GM21825 (cell line): Measurements from ENCODE around the gene NCKAP1.
"Not testable (repeated sequence)": the region's sequence is repeated elsewhere in the genome, so short reads cannot be mapped to it uniquely, and the experiment has no call there.

Experiments used
- ATAC-seq: cut with Tn5 transposase; IDR thresholded peaks from one replicate; pipeline ENCODE4 v1.9.1; 2021; ENCODE audit warnings: mild to moderate bottlenecking, moderate library complexity; ENCODE audit not compliant: unreplicated experiment

NCKAP1 gene

GRCh38 chr2:182887753-182888415 lies 150.4 kb downstream of the NCKAP1 start:
- no peak for ATAC-seq

DNA sequence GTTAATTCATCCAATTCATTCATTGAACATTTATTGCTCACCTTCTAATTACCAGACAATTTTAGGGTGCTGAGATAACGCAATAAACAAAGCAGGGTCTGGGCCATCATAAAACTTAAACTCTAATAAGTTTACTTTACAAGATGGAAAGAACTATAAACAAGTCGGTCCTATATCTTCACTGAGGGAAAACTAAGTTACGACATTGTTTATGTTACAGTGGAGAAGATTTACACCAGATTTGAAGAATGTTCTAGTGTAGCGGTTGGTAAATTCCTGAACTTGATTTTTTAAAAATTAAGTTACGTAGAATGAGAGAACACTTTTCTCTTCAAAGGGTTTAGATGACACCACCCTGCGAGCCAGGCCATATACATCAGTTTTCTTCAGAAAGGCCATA lies 151.2 kb downstream of the NCKAP1 start:
- no peak for ATAC-seq

GRCh38 chr2:182885771-182886170 lies 152.5 kb downstream of the NCKAP1 start:
- ATAC-seq: no peak

- ATAC-seq: no peak
These were observed 154.8 kb downstream of the NCKAP1 start for GRCh38 chr2:182883451-182883850.

GRCh38 chr2:182880100-182880499 lies 158.2 kb downstream of the NCKAP1 start:
- ATAC-seq: not testable (repeated sequence)

- not testable (repeated sequence) for ATAC-seq
These were observed 161.6 kb downstream of the NCKAP1 start for GRCh38 chr2:182876653-182877052.

DNA sequence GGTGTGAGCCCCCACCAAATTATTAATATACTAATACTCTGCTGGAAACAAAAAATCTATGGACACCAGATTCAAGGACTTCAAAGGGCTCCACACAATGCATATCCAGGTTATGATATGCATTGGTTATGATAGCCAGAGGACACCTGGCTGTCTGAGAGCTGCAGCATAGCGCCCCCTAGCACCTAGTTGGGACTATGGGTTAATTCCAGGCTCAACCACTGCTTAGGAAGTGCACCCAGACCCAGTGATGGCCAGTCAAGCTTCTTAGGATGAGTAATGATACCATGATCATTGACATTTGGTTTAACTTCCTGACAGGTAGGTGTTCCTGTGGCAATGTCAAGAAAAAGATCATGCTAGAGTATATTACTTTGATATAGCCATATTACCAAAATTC lies 168.0 kb downstream of the NCKAP1 start:
- no peak for ATAC-seq

GRCh38 chr2:182868054-182868796 lies 170.0 kb downstream of the NCKAP1 start:
- ATAC-seq: no peak

GRCh38 chr2:182867426-182868053 lies 170.7 kb downstream of the NCKAP1 start:
- no peak for ATAC-seq

DNA sequence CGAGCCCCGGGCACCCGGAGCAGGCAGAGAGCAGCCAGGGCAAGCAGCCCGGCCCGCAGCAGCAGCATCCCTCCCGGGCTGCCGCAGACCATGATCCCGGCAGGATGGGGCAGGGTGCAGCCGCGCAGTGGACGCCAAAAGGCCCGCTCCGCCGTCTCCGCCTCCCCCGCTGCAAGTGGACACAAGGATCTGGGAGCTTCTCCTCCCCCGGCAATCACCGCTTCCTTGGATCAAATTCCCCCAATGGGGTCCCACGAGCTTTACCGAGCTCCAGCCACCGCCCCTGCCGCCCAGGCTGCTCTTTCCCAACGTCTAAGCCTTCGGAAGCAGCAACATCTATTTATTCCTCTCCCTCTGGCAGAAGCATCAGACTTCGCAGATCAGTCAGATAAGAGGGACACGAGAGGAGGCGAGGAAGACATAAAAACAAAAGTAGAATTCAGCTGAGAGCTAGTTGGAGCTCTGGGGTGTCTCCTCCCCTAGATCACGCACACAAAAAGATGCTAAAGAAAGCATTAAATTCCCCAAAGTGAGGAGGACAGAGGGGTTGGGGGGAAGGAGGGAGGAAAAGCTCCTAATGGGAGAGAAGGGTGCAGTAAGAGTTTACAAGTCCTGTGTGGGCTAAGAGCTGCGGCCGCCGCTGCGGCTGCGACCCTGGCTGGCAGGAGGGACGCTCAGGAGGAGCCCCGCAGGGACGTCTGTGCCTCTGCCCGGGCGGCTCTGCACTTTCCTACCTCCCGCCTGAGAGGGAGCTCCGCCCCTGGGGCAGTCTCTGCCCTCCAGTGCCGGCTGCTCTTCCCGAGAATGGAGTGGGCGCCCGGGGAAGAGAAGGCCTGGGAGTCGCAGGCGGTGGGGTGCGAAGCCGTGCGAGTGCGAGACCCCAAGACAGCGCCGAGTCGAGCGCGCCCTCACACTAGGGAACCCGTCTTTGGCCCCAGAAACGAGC lies 171.5 kb downstream of the NCKAP1 start, which contains the start of gene FRZB:
Gene FRZB (minus strand): TSS at position 177 of the 946 bp plus-strand sequence. CDS start 85 bp downstream, at position 92.
- no peak for ATAC-seq

- ATAC-seq: no peak
These were observed 172.2 kb downstream of the NCKAP1 start for GRCh38 chr2:182866095-182866460.

DNA sequence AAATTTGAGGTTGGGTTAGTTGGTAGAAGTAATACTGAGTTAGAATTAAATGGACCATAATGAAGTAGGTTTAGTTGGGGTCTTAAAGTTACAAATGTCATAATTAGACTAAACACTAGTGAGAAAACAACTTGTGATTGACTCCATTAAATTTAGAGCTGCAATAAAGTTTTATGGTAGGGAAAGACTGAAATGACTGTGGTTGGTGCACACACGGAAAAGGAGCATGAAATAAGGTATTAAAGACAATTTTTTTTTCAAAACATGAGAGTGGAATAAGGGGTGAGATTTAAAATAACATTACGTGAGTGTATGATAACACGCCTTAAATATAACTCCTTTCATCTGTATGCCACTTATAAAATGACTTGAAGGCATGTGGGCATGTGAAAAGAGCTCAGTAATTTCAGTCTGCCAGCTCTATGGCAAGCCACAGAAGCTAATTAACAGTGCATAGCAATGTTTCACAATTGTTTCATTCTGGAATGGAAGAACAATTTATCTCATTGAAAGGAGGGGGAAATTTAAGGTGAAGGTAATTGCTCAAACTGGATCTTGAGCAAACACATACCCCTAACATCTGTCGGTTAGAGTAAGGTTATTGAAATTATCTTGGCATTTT lies 173.2 kb downstream of the NCKAP1 start:
- no peak for ATAC-seq

- no peak for ATAC-seq
These were observed 174.6 kb downstream of the NCKAP1 start for GRCh38 chr2:182863642-182864041.

DNA sequence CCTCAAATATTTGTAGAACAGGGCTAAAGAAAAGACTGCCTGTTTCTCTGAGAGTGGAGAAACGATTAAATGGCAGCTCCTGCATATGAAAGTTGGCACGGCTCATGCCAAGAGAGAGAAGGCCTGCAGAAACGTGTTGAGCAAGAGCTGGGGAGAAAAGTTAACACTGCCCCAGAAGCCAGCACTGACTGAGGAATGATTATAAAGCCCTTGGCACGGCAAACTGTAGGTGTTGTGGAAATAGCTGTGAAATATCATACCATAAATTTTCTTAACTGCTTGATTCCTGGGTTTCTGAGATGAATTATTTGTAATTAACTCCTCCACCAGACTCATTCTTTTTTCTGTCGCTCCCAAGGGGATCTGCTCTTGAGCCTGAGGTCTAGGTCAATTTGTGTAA lies 176.2 kb downstream of the NCKAP1 start:
- ATAC-seq: no peak

DNA sequence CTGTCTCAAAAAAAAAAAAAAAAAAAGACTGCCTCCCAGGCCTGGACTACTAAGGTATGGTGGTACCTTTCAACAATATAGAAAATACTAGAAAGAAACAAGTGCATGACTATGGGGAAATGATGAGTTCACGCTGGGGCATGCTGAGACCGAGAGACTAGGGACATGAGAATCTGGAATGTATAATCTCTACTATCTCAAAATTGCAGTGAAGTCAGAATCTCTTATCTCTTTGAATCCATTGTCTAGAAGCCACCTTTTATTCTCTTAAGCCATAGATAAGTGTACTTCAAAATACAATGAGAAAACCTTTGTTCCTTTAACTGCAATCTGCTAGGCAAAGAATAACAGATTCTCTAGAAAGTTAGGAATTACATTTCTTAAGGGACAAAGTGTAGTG lies 177.4 kb downstream of the NCKAP1 start:
- no peak for ATAC-seq
